Measurements from ENCODE around the gene LDHD.
"Not testable (repeated sequence)": the region's sequence is repeated elsewhere in the genome, so short reads cannot be mapped to it uniquely, and the experiment has no call there.

LDHD gene

DNA sequence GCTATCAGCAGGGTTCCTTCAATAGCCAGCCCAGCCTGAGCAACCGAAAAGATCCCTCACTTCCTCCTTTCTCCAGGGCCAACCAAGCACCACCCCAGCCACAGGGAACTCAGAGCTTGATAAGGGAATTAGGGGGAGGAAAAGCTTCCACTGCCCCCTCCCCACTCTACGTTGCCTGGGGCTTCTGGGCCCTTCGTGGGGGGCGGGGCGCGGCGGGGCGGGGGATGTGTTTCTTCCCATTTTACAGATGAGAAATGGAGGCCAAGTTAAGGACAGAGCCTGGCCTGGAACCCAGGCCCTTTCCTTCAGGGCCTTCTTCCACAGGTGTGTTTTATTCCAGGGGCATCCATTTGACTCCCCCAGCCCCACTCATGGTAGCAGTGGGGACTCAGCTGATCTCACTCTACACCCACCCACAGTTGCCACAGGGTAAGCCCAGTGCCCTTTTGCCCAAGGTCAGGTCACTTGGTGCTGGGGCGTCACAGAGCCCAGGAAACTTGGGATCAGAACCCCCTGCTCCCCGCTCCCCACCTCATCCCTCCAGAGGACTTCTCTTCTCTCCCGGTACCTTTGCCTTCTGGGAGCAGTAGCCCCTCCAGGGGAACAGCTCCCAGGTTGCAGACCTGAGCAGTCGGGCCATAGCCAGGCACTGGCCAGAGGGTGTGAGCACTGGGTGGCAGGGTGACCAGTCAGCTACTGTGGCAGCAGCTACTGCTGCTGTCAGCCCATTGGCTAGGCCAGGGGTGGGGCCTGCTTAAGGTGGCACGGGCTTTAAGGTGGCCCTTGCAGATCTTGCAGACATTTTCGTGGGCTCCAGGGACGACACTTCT is at the start of gene LDHD:
LDHD (minus strand) TSS at position 700 of the 830 bp plus-strand sequence; CDS start at position 640, 60 bp downstream.
- DNase-seq = peak in 1 of 2 experiments; percentile 17

DNA sequence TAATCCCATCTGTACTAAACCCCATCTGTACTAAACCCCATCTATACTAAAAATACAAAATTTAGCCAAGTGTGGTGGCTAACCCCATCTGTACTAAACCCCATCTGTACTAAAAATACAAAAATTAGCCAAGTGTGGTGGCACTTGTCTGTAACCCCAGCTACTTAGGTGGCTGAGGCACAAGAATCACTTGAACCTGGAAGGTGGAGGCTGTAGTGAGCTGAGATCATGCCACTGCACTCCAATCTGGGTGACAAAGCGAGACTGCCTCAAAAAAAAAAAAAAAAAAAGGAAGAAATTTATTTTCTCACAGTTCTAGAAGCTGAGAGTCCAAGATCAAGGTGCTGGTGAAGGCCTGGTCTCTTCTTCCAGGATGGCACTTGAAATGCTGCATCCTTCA is 43.8 kb upstream of the LDHD start:
- DNase-seq = no peak

DNA sequence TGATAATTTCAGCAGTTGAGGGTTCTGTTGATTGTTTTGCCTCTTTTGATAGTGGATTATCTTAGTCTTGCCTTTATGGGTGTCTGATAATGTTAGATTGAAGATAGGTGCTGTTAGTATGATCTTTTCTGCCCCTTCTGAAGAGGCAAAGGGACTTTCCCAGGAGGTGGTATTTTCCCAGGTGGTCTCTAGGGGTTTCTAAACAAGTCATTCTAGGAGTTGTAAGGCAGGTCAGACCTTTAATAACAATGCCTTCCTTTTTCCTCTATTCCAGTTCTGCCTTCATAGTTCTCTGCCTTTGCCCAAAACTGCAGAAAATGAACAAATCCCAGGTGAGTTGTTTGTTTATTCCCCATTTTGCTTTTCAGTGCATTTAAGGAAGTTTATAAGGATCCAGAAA is 36.1 kb upstream of the LDHD start:
- DNase-seq = no peak

DNA sequence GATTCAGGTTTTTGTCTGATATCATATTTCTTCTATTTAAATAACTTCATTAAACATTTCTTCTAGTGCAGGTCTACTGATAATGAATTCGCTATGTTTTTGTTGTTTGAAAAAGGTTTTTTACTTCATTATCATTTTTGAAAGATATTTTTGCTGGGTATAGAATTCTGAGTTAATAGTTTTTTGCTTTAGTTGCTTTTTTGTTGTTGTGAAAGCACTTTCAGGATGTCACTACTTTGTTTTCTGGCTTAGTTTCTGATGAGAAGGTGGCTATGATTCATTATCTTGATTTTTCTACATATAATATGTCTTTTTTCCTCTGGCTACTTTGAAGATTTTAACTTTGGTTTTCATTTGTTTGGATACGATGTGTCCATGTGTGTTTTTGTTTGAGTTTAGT is 35.2 kb upstream of the LDHD start:
- DNase-seq = no peak

DNA sequence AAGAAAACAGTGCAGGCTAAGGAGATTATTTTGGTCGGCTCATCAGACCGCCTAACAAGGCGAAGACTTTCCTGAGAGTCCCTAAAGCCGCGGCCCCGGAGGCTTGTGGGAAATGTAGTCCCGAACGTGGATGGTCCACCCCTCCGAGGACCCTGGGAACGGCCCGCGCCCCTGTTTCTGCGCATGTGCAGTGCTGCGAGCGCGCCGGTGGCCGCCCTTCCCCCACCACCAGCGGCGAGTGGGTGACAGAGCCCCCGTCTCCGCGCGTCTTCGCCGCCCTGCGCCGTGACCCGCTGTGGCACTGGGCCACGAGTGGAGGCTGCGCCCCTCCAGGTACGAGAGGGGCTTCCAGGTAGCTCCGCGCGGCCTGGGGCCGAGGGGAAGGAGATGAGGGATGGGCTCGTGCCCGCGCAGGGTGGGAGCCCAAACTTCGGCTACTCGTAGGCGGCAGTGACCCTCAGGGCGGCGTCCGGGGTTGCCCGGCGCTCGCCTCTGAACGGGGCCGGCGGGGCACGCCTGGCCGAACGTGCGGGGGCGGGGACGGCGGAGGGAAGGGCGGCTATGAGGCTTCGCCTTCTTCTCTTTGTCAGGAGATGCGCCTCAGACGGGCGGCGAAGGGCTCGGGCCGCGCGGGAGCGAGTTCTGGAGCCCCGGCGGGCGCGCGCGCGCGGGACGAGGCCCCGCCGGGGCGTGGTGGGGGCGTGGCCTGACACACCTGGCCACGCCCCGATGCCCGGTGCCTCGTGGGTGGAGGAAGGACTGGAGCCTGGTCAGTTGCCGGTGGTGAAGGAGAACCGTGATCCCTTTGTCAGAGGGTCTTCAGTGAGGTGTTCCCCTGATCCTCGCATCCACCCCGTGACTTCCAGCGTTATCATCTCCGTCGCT is 32.0 kb upstream of the LDHD start, which contains the start of gene ZFP1:
ZFP1 (plus strand) TSS at position 214 of the 885 bp plus-strand sequence. CDS start 4,428 bp downstream, outside the sequence.
- DNase-seq = peak; percentile 93 to 97

DNA sequence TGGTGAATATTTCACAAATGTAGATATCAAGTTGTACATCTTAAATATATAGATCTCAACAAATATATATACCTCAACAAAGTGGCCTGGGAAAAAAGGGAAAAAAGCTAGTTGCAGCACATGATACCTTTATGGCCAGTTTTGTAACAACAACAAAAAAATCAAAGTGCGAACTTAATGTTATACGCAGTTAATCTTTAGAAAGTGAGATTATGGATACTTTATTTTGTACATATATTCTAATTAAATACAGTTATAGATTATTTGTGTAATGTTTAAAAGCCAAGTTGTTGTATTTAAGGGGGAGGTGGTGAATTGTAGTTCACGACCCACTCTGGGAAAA is 31.4 kb upstream of the LDHD start:
- DNase-seq = no peak

DNA sequence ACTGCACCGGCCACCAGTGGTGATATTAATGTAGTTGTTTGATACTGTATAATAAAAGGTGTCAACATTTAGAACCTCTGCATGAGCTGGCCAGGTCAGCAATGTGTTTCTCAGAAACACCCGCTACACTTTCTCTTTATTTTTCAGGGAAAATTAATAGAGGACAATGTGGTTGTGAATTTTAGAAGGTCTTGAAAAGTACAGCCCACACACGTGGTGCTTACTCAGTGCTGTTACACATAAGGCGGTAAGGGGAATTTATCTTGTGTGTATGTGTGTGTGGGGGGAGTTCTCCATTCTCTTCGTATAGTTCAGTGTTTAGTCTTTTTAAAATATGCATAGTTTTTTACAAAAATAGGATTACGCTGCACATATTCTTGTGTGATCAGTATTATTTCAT is 27.4 kb upstream of the LDHD start:
- DNase-seq = no peak

DNA sequence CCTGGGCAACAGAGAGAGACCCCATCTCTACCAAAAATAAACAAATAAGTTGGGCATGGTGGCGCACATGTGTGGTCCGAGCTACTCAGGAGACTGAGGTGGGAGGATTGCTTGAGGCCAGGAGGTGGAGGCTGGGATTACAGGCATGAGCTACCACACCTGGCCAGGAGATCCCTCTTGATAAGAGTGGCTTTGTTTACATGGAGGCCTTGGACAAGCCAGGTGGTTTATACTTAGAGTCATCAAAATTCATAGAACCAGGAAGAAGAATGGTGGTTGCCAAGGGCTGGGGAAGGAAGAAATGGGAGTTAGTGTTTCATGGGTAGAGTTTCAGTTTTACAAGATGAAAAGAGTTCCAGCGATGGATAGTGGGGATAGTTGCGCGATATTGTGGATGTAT is 22.9 kb upstream of the LDHD start:
- no peak for DNase-seq

DNA sequence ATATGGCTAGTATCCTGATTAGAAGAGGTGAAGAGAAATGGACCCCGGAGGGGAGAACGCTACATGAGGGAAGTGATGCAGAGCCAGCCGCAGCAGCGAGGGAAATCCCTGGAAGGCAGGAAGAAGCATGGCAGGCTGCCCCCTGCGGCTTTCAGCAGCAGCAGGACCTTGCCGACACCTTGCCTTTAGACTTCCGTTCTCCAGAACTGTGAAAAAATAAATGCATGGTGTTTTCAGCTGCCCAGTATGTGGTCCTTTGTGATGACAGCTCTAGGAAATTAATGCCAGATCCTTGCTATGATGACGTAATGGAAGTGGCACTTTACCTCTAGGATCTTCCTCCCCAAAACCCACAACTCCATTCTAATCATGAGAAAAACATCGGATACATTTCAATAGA is 22.1 kb upstream of the LDHD start:
- no peak for DNase-seq

DNA sequence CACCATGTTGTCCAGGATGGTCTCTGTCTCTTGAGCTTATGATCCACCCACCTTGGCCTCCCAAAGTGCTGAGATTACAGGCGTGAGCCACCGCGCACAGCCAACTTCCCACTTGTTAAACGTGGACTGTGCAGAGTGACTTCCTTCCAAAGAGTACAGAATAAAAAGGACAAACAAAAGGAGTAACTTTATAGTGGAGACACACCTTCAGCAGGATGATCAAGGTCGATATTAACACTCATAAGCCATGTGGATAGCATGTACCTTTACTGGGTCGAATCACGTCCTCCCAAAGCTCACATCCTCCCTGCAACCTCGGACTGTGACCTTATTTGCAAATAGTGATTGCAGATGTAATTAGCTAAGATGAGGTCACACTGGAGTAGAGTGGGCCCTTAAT is 21.7 kb upstream of the LDHD start:
- no peak for DNase-seq

DNA sequence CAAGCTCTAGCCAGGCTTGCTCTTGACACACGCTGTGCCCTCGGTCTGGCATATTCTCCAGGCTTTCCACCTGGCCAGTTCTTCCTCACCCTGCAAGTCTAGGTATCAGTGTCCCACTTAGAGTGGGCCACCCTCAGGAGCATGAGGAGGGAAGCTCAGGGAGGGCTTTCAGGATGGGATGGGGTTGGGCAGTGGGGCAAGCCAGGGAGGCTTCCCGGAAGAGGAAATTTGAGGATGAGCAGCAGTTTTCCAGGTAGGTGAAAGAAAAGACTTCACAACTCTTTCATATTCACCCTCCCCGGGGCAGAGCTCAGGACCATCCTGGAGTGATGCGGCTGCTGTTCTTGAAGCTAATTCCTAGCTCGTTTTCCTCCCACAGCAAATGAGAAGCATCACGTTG is 14.5 kb upstream of the LDHD start:
- DNase-seq = no peak

DNA sequence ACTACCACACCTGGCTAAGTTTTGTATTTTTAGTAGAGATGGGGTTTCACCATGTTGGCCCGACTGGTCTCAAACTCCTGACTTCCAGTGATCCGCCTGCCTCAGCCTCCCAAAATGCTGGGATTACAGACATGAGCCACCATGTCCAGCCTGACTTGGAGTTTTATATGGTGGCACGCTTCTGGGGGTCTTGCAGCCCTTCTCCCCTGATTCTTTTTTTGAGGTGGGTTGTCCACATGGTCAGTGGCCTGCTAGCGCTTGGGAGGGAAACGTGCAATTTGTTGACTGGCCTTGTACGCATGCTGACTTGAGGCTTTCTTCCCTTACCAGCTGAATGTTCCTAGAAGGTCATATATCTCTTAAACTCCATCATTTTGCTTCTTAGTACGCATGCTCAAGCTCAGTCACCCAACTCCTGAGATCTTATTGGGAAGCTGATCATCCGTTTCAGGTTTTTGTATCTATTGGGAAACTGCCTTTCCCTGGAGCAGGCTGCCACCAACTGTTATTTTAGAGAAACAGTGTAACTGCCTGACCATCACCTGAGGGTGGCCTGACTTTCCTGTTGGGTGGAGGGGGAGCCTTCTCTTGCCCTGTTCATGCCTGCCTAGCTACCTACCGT is 13.7 kb upstream of the LDHD start:
- peak in 1 of 2 experiments; percentile 11 for DNase-seq

DNA sequence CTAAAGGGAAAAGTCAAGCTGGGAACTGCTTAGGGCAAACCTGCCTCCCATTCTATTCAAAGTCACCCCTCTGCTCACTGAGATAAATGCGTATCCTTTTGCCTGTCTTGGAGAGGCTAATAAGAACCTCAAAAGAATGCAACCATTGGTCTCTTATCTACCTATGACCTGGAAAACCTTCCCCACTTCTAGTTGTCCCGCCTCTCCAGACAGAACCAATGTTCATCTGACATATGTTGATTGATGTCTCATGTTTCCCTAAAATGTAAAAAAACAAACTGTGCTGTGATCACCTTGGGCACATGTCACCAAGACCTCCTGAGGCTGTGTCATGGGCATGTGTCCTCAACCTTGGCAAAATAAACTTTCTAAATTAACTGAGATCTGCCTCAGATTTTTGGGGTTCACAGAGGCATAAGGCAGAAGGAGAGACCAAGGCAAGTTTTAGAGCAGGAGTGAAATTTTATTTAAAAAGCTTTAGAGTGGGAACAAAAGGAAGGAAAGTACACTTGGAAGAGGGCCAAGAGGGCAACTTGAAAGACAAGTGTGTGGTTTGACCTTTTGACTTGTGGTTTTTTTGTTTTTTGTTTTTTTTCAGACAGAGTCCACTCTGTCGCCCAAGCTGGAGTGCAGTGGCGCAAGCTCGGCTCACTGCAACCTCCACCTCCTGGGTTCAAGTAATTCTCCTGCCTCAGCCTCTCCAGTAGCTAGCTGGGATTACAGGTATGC is 13.0 kb upstream of the LDHD start:
- not testable (repeated sequence) for DNase-seq

DNA sequence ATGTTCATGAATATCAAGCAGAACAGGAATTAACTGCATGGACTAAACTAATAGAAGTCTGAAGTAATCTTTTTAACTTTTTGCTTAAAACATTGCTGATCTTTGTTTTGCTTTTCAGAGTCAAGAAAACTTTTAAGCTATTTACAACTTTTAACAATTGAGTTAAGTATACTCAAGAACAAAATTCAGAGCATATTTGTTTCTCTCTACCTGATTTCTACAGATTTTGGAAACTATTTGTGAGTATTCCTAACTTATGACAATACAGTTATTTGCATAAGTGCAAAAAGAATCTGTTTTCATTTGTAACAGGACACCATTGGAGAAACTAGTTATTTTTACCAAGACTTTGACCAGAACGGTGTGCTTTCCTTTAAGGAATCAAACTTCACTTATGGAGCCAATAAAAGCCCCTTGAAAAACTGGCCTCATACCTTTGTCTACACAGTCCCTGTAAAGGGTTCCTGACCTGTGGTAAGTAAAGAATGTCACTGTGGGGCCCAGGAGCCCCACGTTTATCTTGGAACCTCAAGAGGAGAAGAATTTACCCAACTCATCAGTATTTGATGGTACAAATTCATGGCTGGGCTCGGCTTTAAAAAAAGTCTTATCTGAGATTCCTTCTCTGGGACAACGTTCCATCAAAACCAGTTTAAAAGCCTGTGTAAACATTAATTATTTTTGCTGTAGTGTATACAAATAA is 11.3 kb upstream of the LDHD start:
- DNase-seq = no peak

DNA sequence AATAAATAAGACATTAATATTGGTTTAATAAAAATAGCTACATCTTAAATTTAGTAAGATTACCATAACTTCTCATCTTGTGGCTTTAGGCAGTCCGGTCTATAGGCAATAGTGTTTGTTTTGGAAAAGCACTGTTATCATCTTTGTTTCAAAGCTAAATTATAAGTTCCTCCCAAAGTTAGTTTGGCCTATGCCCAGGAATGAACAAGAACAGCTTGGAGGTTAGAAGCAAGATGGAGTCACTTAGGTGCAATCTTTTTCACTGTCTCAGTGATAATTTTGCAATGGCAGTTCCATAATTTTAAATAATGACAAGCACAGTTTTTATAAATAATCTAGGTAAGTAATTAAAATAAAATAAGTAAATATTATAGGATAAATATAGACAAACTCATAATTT is 6.0 kb upstream of the LDHD start:
- no peak for DNase-seq

DNA sequence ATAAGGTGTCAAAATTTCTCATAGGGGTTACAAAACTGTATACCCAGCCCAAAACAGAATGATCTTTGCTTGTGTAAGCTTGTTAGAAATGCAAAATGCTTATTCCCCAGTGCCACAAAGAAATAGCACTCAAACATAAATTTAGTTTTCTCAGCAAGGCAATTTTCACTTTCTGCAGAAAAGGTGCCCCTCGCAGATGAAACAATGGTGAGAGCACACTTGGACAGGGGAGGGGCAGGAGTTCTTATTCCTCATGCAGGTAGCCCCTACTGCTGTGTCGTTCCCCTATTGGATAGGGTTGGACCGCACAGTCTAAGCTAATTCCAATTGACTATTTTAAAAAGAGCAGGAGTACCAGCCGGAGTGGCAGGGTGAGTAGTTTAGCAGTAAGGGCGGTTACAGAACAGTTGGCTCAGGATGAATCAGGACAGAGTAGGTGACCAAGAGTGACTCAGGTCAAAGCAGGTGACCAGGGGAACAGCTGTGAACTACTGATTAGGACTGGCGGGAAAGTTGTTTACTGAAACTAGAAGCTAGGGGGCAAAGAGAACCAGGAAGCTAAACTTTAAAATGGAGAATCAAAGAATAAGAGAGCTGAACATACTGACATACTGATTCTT is 5.5 kb upstream of the LDHD start:
- DNase-seq = no peak

DNA sequence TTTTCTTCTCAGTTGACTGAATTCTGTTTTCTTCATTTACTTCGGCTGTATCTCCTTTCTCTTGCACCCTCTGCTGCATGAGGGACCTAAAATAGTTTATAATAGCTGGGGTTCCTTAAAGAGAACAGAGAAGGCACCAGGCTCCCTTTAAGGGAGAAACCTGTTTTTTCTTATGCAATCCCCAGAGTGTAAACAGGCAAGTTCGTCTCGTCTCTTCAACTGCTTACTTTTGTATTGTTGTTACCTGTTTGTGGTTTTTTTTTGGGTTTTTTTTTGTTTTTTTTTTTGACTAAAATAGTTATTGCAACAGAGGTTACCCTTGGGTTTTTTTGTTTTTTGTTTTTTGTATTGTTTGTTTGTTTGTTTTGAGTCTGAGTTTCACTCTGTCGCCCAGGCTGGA is 3.7 kb upstream of the LDHD start:
- DNase-seq = no peak

DNA sequence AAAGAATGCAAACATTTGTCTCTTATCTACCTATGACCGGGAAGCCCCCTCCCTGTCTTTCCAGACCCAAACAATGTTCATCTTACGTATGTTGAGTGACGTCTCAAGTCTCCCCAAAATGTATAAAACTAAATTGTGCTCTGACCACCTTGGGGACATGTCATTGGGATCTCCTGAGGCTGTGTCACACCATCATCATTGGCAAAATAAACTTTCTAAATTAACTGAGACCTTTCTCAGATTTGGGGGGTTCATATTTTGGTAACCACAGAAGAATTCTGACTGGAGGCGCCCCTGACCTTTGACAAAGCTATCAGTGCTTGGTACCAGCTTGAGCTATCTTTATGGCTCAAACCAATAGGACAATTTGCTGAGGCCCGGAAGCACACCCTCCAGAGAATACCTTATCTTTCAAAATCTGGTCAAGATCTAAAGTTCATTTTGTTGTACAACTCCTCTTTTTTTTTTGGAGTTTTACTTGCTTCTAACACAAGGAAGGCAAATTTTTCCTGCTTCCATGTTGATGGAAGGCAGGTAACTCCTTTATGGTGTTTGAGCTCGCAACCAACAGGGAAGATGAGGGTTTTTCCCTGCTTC is 2.5 kb upstream of the LDHD start:
- no peak for DNase-seq

DNA sequence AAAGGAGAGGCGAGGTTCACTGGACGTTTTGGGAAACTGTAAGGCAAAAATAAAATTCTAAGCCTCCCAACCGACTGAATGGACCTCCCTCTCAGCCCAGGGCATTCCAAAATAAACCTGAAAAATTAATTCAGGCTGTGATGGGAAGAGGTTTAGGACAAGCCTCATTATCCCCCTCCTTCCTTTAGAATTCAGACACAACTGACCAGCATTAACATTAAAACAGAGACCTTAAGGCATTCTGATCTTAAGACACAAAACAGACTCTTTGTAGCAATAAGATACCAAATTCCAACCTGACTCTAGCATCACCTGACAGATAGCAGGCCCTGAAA is 298 bp upstream of the LDHD start:
- DNase-seq = no peak

DNA sequence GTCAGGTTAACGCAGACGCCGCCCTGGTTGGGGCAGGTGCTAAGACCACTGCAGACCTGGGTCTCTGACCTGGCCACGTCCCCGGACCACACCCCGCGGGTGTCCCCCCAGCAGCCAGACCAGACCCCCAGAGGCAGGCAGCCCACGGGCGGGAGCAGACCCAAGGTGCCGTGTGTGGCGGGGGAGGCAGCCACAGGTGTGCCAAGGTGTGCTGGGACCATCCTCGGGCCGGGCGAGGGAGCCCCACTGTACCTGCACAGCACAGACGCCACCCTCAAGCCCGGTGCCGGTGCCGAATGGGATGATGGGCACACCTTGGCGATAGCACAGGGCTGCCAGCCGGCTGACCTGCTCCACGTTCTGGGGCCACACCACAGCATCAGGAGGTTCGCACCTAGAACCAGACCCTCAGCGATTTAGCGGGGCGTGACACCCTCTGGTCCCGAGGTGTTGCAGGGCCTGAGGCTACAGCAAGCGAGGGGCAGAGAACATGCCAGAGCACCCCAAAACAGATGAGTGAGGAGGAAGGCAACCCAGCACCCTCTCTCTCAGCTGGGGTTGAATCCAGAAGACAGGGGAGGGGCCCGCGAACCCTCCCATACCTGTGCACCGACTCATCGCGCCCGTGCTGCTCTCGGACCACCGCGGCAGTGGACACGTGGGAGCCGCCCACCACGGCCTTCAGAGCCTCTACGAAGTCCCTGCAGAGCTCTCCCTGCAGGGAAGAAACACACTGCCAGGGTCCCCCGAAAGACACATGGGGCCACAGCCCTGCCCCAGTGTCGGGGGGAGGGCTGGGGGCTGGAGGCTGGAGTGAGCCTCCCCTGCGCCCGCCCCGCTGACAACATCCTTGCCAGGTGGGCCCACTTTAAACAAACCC is 1.4 kb downstream of the LDHD start:
- no peak for DNase-seq

Data from NCI-H524 (cell line).